Measurements from ENCODE around the gene CFAP44.
"Not testable (repeated sequence)": the region's sequence is repeated elsewhere in the genome, so short reads cannot be mapped to it uniquely, and the experiment has no call there.

The CFAP44 gene

DNA sequence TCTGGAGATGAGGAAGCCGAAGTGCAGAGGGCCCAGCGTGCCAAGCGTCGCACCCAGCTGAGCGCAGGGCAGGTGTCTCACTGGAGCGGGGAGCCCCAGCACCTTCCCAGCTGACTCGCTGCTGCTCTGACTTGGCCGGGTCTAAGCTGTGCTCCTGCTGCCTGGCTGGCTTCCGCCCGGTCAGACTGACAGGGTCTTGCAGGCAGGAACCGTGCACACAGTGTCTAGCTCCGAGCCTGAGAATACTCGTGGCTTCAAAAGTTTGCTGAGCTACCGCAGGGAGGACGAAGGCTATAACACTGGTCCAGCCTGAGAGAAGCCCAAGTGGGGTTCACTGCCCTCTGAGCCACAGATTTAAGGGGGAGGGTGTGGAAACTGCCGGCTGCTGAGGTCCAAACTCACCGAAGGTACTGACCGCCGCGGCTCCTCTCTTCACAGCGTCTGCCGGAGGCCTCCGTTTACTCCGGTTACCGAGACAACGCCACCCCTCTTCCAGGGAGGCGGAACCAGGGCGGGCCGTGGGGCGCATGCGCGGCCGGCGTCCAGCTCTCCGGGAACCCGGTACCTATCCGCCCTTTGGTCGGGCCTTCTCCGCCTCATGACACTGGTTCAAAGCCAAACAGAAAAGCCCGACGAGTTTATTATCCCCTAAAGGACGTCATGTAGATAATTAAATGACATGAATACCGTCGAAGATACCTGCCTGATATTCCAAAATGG lies at the start of gene CFAP44:
Gene CFAP44 (minus strand): TSS at position 443 of the 720 bp plus-strand sequence. CDS start 7,829 bp downstream, outside the sequence.
- DNase-seq (ENCODE audit: low read depth) = no peak

DNA sequence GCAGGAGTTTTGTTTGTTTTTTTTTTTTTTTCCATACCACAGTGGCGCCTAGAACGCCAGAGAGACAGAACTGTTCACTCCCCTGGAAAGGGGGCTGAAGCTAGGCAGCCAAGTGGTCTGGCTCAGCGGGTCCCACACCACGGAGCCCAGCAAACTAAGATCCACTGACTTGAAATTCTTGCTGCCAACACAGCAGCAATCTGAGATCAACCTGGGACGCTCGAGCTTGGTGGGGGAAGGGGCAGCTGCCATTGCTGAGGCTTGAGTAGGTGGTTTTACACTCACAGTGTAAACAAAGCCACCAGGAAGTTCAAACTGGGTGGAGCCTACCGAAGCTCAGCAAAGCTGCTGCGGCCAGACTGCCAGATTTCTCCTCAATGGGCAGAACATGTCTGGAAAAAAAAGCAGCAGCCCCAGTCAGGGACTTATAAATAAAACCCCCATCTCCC lies 43.9 kb upstream of the CFAP44 start:
- DNase-seq (ENCODE audit: low read depth) = no peak

DNA sequence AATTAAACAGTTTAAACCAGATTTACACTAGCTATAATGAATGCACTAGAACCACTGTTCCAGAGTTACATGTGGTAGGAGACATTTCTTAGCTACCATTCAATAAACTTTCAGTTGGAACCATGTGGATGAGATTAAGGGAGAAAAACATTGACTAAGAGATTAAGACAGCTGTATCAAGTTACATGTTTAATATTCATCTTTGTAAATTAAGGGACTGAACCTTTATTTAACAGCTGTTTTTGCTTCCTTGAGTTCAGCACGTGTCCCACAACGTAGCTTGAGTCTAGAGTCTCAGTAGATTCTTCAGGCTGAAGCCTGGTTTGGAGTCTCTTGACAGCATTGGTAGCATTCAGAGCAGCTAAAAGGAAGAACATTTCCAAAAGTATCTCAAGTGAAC lies 27.2 kb upstream of the CFAP44 start:
- DNase-seq (ENCODE audit: low read depth) = no peak

GRCh38 chr3:113461488-113461887 lies 20.2 kb upstream of the CFAP44 start:
- DNase-seq (ENCODE audit: low read depth) = no peak

DNA sequence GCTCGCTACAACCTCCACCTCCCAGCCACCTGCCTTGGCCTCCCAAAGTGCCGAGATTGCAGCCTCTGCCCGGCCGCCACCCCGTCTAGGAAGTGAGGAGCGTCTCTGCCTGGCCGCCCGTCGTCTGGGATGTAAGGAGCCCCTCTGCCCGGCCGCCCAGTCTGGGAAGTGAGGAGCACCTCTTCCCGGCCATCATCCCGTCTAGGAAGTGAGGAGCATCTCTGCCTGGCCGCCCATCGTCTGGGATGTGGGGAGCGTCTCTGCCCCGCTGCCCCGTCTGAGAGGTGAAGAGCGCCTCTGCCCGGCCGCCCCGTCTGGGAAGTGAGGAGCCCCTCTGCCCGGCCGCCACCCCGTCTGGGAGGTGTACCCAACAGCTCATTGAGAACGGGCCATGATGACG lies 17.3 kb upstream of the CFAP44 start:
- not testable (repeated sequence) for DNase-seq (ENCODE audit: low read depth)

DNA sequence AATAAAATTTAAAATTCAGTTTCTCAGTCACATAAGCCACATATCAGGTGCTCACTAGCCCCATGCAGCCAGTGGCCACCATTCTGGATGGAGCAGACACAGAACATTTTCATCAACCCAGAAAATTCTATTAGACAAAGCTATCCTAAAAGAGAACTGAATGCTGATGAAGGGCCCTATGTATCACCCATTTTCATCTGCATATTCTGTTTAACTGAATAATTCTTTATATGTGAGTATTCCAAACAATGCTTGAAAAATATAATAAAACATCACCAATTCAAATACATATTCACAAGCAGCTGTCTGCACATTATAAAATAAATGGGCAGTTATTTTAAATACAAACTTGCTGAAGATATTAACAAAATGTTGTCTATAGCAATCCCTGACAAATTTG lies 14.2 kb upstream of the CFAP44 start:
- DNase-seq (ENCODE audit: low read depth) = no peak

DNA sequence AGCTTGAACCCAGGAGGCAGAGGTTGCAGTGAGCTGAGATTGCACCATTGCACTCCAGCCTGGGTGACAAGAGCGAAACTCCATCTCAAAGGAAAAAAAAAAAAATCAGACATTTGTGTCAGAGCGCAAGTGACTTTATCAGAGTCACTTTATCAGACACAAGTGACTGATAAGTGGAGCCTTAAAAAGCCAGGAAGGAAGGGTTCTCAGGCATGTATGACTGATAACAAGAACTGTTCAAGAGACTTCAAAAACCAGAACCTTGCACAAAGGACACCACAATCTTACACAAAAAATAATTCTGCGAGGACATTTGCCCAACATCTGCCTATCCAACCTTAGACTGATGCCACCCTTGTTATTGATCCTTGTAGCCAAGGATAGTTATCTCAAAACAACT lies 13.3 kb upstream of the CFAP44 start:
- no peak for DNase-seq (ENCODE audit: low read depth)

DNA sequence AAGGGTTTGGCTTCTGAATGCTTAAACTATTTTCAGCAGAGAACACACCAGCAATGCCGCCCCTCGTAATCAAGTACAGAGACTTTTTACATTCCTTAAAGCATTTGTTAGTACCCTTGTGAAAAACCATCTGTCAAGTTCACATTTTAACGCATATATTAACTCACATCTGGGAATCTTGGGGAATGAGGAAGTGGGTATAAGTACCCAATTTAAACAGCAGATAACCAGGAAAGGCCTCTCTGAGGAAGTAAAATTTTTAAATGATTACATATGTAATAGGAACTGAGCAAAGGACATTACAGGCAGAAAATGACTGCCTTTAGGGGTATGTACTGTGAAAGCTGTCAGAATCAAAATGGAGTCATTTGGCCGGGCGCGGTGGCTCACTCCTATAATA lies 12.8 kb upstream of the CFAP44 start:
- DNase-seq (ENCODE audit: low read depth) = no peak

- no peak for DNase-seq (ENCODE audit: low read depth)
Measured at GRCh38 chr3:113450911-113451310, 9.6 kb upstream of the CFAP44 start.

- DNase-seq (ENCODE audit: low read depth) = no peak
Measured at GRCh38 chr3:113439606-113440005, 1.7 kb downstream of the CFAP44 start.

- DNase-seq (ENCODE audit: low read depth) = no peak
Measured at GRCh38 chr3:113438224-113438623, 3.1 kb downstream of the CFAP44 start.

DNA sequence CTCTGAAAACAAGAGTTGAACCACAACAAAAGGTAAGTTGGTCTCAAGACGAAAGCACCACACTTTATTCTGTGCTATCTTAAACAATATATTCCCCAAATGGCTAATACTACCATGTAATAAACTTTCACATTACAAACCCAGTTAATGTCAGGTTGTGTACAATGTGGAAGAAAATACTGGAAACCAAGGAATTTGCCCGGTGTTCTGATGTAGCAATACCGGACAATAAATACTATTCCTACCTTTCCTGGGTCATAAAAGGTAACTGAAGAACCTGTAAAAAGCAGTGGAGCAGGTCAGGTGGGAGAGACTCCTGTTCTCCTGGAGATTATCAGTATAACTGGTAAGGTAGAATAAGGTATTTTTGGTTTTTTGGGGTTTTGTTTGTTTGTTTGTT lies 3.9 kb downstream of the CFAP44 start:
- no peak for DNase-seq (ENCODE audit: low read depth)

GRCh38 chr3:113436809-113437208 lies 4.5 kb downstream of the CFAP44 start:
- no peak for DNase-seq (ENCODE audit: low read depth)

DNA sequence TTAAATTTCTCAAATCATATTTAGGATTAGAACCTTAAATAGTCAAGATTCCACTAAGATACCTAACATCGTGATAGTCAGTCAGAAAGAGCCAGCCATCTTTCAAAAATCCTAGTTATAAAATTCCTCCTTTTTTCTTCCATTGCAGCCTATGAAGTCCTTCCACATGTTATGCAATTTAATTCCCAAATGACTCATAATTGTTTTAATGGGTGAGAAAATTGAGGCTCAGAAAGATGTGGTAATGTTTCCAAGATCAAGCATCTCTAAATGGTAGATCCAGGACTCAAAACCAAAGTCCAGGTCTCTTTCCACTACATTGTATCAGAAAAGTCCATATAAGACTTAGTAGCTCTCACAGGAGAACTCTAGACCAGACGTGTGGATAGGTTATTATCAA lies 9.5 kb downstream of the CFAP44 start:
- no peak for DNase-seq (ENCODE audit: low read depth)

GRCh38 chr3:113428581-113428980 lies 12.7 kb downstream of the CFAP44 start:
- DNase-seq (ENCODE audit: low read depth) = no peak

- no peak for DNase-seq (ENCODE audit: low read depth)
Measured at GRCh38 chr3:113423699-113424098, 17.6 kb downstream of the CFAP44 start.

DNA sequence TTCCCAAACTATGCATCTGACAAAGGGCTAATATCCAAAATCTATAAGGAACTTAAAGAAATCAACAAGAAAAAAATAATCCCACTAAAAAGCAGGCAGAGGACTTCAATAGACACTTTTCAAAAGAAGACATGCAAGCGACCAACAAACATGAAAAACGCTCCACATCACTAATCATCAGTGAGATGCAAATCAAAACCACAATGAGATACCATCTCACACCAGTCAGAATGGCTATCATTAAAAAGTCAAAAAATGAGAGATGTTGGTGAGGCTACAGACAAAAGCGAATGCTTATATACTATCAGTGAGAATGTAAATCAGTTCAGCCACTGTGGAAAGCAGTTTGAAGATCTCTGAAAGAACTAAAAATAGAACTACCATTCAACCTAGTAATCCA lies 20.2 kb downstream of the CFAP44 start:
- no peak for DNase-seq (ENCODE audit: low read depth)

- no peak for DNase-seq (ENCODE audit: low read depth)
Measured at GRCh38 chr3:113409676-113410075, 31.6 kb downstream of the CFAP44 start.

DNA sequence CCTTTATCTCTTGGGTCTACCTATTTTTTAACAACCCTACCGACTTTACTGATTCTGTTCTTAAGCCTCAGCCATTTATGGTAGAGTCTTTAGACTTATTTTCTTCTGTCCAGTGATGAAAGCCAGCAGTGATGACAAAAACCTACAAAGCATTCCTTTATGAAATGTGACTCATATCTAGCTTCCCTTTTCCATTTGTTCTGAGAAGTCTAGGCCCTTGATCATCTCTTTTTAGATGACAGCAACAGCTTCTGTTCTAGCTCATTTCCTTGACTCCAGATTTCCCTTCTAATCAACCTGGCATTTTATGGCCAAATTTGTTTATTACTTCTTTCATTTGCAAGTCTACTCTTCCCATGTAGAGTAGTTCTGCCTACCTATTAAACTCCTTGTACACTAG lies 36.1 kb downstream of the CFAP44 start:
- DNase-seq (ENCODE audit: low read depth) = peak; percentile 17

- no peak for DNase-seq (ENCODE audit: low read depth)
Measured at GRCh38 chr3:113404637-113405036, 36.7 kb downstream of the CFAP44 start.

Data from GM04504 (cell line).